OCI-LY7 (cell line): Measurements from ENCODE around the gene METAP1D. TPM values are rescaled to one million over a fixed set of nuclear protein-coding genes. Genes with fewer than 3 reads are reported as not detected.

ENCODE experiments used
- BruUV-seq: library from RNA; stranded (reverse); fragments of 400-500 nt; replicated peaks from 2 replicates; lab custom pipeline; 2021; lab: Mats Ljungman, UMichigan
- CTCF ChIA-PET: fragments of 300-600 bp; sonication (Branson Sonifier 250); formaldehyde crosslinking; loops from one replicate; lab custom pipeline; 2022; ENCODE audit warnings: antibody characterized with exemption; ENCODE audit not compliant: unreplicated experiment; lab: Charles Lee
- POLR2A ChIA-PET: fragments of 300-600 bp; sonication (Branson Sonifier 250); formaldehyde crosslinking; loops from one replicate; lab custom pipeline; 2022; ENCODE audit warnings: antibody characterized with exemption; lab: Charles Lee
- DNase-seq: peaks from one replicate; pipeline ENCODE4 v3.0.0-alpha.2; 2015; ENCODE audit warnings: low spot score
- H2AFZ ChIP-seq: fragments of 200-600 bp; sonication (generic), shearing (Covaris generic); 2 replicates; pipeline ENCODE4 v1.6.1; 2014; ENCODE audit warnings: mild to moderate bottlenecking, antibody characterized with exemption, low read length, moderate library complexity
- H3K27ac ChIP-seq: fragments of 200-600 bp; sonication (generic); 2 replicates; pipeline ENCODE4 v1.5.1; 2014; ENCODE audit warnings: mixed run types, low read depth, mild to moderate bottlenecking, moderate library complexity, low read length, inconsistent platforms; ENCODE audit not compliant: poor library complexity, severe bottlenecking
- H3K36me3 ChIP-seq: fragments of 200-600 bp; sonication (generic); 2 replicates; pipeline ENCODE4 v1.6.1; 2014; ENCODE audit warnings: mild to moderate bottlenecking, antibody characterized with exemption, low read length, moderate library complexity, mixed read lengths; ENCODE audit not compliant: insufficient read depth
- H3K4me1 ChIP-seq: fragments of 200-600 bp; sonication (generic); 2 replicates; pipeline ENCODE4 v1.5.1; 2014; ENCODE audit warnings: mild to moderate bottlenecking, low read length; ENCODE audit not compliant: insufficient read depth, poor library complexity, severe bottlenecking
- H3K4me2 ChIP-seq: fragments of 200-600 bp; sonication (generic); 2 replicates; pipeline ENCODE4 v1.6.1; 2014; ENCODE audit warnings: mild to moderate bottlenecking, low read length
- H3K4me3 ChIP-seq: fragments of 200-600 bp; sonication (generic); 2 replicates; pipeline ENCODE4 v1.5.1; 2014; ENCODE audit warnings: mild to moderate bottlenecking, low read depth, low read length; ENCODE audit not compliant: poor library complexity, severe bottlenecking
- H3K79me2 ChIP-seq: fragments of 200-600 bp; sonication (generic); 2 replicates; pipeline ENCODE4 v1.6.1; 2016; ENCODE audit warnings: low read depth, mild to moderate bottlenecking, low read length, moderate library complexity, mixed read lengths; ENCODE audit not compliant: insufficient read depth
- H3K9me2 ChIP-seq: fragments of 200-600 bp; sonication (generic); 2 replicates; pipeline ENCODE4 v1.6.1; 2016; ENCODE audit warnings: mild to moderate bottlenecking, low read length, mixed read lengths; ENCODE audit not compliant: insufficient read depth
- H3K9me3 ChIP-seq: fragments of 200-600 bp; sonication (generic); 2 replicates; pipeline ENCODE4 v1.6.1; 2014; ENCODE audit warnings: mild to moderate bottlenecking, mixed run types, low read length, mixed read lengths
- H4K20me1 ChIP-seq: fragments of 200-600 bp; sonication (generic); 2 replicates; pipeline ENCODE4 v1.6.1; 2014; ENCODE audit warnings: mild to moderate bottlenecking, antibody characterized with exemption, low read length, moderate library complexity, mixed read lengths; ENCODE audit not compliant: insufficient read depth
- CTCF ChIP-seq: fragments of 200-600 bp; sonication (generic); conservative IDR thresholded peaks from 2 replicates; pipeline ENCODE4 v1.5.1; 2014; ENCODE audit warnings: mild to moderate bottlenecking, antibody characterized with exemption, low read length, moderate library complexity, mixed read lengths
- EZH2phosphoT487 ChIP-seq: fragments of 200-600 bp; sonication (generic); IDR thresholded peaks from 2 replicates; pipeline ENCODE4 v1.6.1; 2018; ENCODE audit warnings: low read depth, borderline replicate concordance, mild to moderate bottlenecking, mixed run types, antibody characterized with exemption, low read length, moderate library complexity, mixed read lengths
- intact Hi-C: fragments of 100-400 bp; cut with micrococcal nuclease; formaldehyde crosslinking; loops from one replicate; pipeline ENCODE4 v1.10.0; 2022; ENCODE audit not compliant: unreplicated experiment
- total RNA-seq, 2 experiments: library from RNA; depleted of rRNA in 1 of 2; stranded (reverse); fragments of >200 nt in 1 of 2; shearing (Covaris generic) in 1 of 2; gene quantifications; 2 replicates each; pipeline ENCODE4 v1.2.3, GENCODE V29; 2014 to 2022

The METAP1D gene
- total RNA-seq, 2 experiments from 2014 or later = 11.0 to 11.8 TPM

- H3K4me3 ChIP-seq = no peak overlapping the region
- no peaks in the 10 kb centered on the region for H3K36me3 ChIP-seq
- H3K79me2 ChIP-seq = no peaks in the 10 kb centered on the region
- no peaks in the 10 kb centered on the region for H3K9me3 ChIP-seq
- no peak overlapping the region for H2AFZ ChIP-seq
- H3K27ac ChIP-seq = no peak overlapping the region
- H3K9me2 ChIP-seq = no peaks in the 10 kb centered on the region
- BruUV-seq = no TSS peak
- H4K20me1 ChIP-seq = no peaks in the 10 kb centered on the region
- POLR2A ChIA-PET = interaction anchor here (0.6 to 1.2 kb wide), 2 partner anchors 35 to 197 kb away, joined by 3 to 4 read pairs; no protein-coding TSS in a partner anchor
- peaks cover 5% of the 10 kb centered on the region for H3K4me1 ChIP-seq
- H3K4me2 ChIP-seq = no peak overlapping the region
- no peak for DNase-seq
- intact Hi-C loops = no loop called here
- CTCF ChIA-PET = no interaction called here
- TF ChIP-seq CTCF = no peak
- TF ChIP-seq EZH2phosphoT487 = no peak
Observed at GRCh38 chr2:172091000-172091641, 91.4 kb downstream of the METAP1D start.

GRCh38 chr2:172091761-172092566 lies 92.2 kb downstream of the METAP1D start:
- no peak overlapping the region for H3K4me3 ChIP-seq
- intact Hi-C loops = no loop called here

More at GRCh38 chr2:172091761-172092566, 92.2 kb downstream of the METAP1D start:
- no peaks in the 10 kb centered on the region for H4K20me1 ChIP-seq
- peaks cover 5% of the 10 kb centered on the region for H3K4me1 ChIP-seq
- no peak overlapping the region for H3K4me2 ChIP-seq
- H3K9me3 ChIP-seq = no peaks in the 10 kb centered on the region
- no peaks in the 10 kb centered on the region for H3K36me3 ChIP-seq
- H3K79me2 ChIP-seq = no peaks in the 10 kb centered on the region
- TF ChIP-seq CTCF = no peak
- TF ChIP-seq EZH2phosphoT487 = no peak
- no peak overlapping the region for H3K27ac ChIP-seq
- BruUV-seq = no TSS peak
- no peaks in the 10 kb centered on the region for H3K9me2 ChIP-seq
- CTCF ChIA-PET = no interaction called here
- POLR2A ChIA-PET = interaction anchor here (0.6 to 1.2 kb wide), 2 partner anchors 36 to 198 kb away, joined by 3 to 4 read pairs; no protein-coding TSS in a partner anchor
- no peak overlapping the region for H2AFZ ChIP-seq
- DNase-seq = no peak
